ENCODE results near the gene NTNG1. TPM values are rescaled to one million over a fixed set of nuclear protein-coding genes. Genes with fewer than 3 reads are reported as not detected.

Gene NTNG1
- total RNA-seq, 1 donor from 2014 or later: 5.7 TPM

DNA sequence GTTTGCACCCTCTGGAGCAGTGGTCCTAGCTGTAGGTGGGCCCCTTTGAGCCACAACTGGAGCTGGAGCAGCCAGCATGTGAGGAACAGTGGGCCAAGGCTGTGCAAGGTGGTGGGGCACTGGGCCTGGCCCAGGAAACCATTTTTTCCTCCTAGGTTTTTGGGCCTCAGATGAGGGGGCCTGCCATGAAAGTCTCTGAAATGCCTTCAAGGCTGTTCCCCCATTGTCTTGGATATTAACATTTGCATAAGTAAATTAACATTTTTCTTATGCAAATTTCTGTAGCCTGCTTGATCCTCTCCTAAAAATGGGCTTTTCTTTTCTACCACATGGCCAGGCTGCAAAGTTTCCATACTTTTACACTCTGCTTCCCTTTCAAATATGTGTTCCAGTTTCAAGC, 212.0 kb downstream of the NTNG1 start:
- H3K4me1 Mint-ChIP-seq: no peaks in the 10 kb centered on the region
- H3K4me3 Mint-ChIP-seq: no peak overlapping the region
- no peak overlapping the region for H3K27ac Mint-ChIP-seq
- ATAC-seq (ENCODE audit: low read depth) (no peak), DNase-seq (no peak)
- TF ChIP-seq, protein P1, sequence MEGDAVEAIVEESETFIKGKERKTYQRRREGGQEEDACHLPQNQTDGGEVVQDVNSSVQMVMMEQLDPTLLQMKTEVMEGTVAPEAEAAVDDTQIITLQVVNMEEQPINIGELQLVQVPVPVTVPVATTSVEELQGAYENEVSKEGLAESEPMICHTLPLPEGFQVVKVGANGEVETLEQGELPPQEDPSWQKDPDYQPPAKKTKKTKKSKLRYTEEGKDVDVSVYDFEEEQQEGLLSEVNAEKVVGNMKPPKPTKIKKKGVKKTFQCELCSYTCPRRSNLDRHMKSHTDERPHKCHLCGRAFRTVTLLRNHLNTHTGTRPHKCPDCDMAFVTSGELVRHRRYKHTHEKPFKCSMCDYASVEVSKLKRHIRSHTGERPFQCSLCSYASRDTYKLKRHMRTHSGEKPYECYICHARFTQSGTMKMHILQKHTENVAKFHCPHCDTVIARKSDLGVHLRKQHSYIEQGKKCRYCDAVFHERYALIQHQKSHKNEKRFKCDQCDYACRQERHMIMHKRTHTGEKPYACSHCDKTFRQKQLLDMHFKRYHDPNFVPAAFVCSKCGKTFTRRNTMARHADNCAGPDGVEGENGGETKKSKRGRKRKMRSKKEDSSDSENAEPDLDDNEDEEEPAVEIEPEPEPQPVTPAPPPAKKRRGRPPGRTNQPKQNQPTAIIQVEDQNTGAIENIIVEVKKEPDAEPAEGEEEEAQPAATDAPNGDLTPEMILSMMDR (IDR thresholded peaks at IDR 0.05): no peak
- intact Hi-C loops (cut with micrococcal nuclease): no loop called here
- no peaks in the 10 kb centered on the region for H3K36me3 Mint-ChIP-seq (ENCODE audit: low read depth)
- no peaks in the 10 kb centered on the region for H3K27me3 Mint-ChIP-seq
- CTCF ChIA-PET: no interaction called here
- POLR2A ChIA-PET: no interaction called here
- H3K9me3 Mint-ChIP-seq: peaks cover 7% of the 10 kb centered on the region

DNA sequence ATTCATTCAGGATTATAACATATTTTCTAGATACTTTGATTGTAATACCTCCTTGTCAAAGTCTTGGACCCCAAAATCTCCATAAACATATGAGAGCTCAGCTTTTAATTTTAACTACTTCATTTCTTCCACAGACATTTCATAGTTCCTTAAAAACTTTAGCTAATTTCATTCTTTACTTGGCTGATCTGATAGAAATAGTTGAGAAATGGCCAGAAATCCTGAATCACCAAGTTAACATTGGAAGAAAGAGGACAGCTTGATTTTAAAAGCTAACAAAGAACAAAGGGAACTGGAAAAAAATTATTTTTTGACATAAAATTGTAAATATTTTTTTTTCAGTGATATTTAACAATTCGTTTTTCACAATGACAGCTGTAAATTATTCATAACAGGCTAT, 216.5 kb downstream of the NTNG1 start:
- ChIA-PET CTCF (no interaction called here), POLR2A (no interaction called here)

DNA sequence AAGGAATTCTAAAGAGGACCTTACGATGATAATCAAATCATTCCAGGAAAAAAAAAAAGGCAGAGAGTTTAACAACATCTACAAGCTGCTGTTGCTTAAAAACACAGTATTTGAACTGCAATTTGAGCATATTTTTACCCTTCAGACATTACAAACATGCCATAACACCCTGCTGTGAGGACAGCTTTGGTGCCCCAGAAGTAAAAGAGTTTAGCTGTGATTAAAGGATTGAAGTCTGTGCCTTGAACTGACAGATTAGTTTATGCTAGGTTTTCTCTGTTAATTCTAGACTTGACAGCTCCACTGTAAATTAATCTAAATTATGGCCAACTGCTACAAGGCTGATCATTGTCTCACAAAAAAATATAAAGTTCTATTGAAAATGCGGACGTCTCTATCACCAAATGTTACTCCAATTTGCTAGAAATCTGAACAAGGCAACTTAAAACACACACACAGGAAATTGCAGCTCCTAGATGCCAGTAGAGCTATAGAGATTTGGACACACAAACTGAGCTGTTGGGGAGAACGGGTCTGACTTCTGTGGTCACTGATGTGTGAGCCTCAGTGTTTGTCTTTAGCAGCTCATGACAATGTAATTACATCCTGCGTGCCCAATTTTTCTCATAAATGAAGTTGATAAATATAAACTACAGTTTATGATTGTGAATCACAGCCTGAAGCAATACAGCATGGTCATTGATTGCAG, 217.9 kb downstream of the NTNG1 start:
- H3K27ac Mint-ChIP-seq: peak overlapping the region; percentile 83
- H3K27me3 Mint-ChIP-seq: no peaks in the 10 kb centered on the region
- peaks cover 47% of the 10 kb centered on the region for H3K4me1 Mint-ChIP-seq
- TF ChIP-seq, protein P1 (IDR thresholded peaks at IDR 0.05): no peak
- H3K4me3 Mint-ChIP-seq: peak overlapping the region; percentile 69
- no peaks in the 10 kb centered on the region for H3K9me3 Mint-ChIP-seq
- intact Hi-C loops (cut with micrococcal nuclease): no loop called here
- no peak for DNase-seq
- ChIA-PET POLR2A (interaction anchor here (0.7 to 1.1 kb wide), 2 partner anchors 21 to 122 kb away, joined by 3 to 4 read pairs; no protein-coding TSS in a partner anchor), CTCF (interaction anchor here (0.5 to 1.3 kb wide), 3 partner anchors 116 to 1741 kb away, joined by 3 to 5 read pairs (median 3); no protein-coding TSS in a partner anchor)
- ATAC-seq (ENCODE audit: low read depth): peak; percentile 13
- no peaks in the 10 kb centered on the region for H3K36me3 Mint-ChIP-seq (ENCODE audit: low read depth)

More for the DNA sequence above, 216.5 kb downstream of the NTNG1 start:
- no peak overlapping the region for H3K4me3 Mint-ChIP-seq
- H3K4me1 Mint-ChIP-seq: peaks cover 39% of the 10 kb centered on the region
- TF ChIP-seq, protein P1 (IDR thresholded peaks at IDR 0.05): no peak
- H3K27me3 Mint-ChIP-seq: no peaks in the 10 kb centered on the region
- H3K27ac Mint-ChIP-seq: no peak overlapping the region
- ATAC-seq (ENCODE audit: low read depth): no peak
- DNase-seq: no peak
- no peaks in the 10 kb centered on the region for H3K36me3 Mint-ChIP-seq (ENCODE audit: low read depth)
- H3K9me3 Mint-ChIP-seq: peaks cover 4% of the 10 kb centered on the region
- intact Hi-C loops (cut with micrococcal nuclease): no loop called here

DNA sequence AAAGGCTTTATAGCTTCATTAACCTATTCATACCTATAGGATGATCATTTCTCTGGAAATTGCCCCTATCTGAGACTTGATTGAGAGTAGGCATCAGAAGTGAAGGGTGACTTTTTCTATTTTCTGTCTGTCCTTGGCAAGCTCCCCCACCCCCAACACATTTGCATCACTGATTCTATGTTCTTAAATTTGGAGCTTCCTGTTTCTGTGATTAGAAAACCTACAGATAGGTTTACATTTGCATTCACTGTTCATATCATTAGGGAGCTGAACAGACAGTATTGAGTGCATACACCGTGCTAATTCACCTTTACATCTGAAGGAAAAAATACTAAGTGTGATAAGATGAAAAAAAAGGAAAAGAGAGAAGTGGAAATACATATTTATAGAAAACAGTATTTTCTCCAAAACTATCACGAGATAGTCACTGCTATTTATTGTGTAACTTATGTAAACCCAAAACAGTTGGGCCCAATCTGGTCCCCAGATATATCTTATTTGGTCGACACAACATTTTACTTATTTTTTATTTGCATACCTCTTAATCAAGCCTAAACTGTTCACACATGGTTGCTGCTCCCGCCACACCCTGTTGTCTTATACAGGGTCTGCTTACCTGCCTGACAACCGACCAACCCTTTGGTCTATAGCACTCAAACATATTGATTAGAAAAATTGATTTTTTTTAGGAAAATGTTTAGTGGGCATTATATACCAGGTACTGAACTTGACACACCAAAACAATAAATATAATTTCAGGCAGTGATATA, 218.8 kb downstream of the NTNG1 start:
- Mint-ChIP-seq H3K9me3 (no peaks in the 10 kb centered on the region), H3K4me3 (peak overlapping the region; percentile 69), H3K36me3 (ENCODE audit: low read depth) (no peaks in the 10 kb centered on the region), H3K27me3 (no peaks in the 10 kb centered on the region), H3K4me1 (peaks cover 47% of the 10 kb centered on the region), H3K27ac (peak overlapping the region; percentile 83)
- TF ChIP-seq, protein P1 (IDR thresholded peaks at IDR 0.05): no peak
- peak; percentile 66 for ATAC-seq (ENCODE audit: low read depth)
- ChIA-PET CTCF (interaction anchor here (0.5 to 1.3 kb wide), 3 partner anchors 117 to 1740 kb away, joined by 3 to 5 read pairs (median 3); no protein-coding TSS in a partner anchor), POLR2A (interaction anchor here (1.1 kb wide), 1 partner anchor 22 kb away, joined by 3 read pairs; no protein-coding TSS in a partner anchor)
- DNase-seq: no peak
- intact Hi-C loops (cut with micrococcal nuclease): loop anchor here (5.0 kb wide), 2 partner anchors 107 to 162 kb away; no protein-coding TSS in a partner anchor

All from activated B cell treated with CpG ODN at 0.5 μM for 24 hours (primary cell).